DND-41 (cell line): Measurements from ENCODE around the gene UBE2E1.

Experiments used
- CTCF ChIP-seq: IDR thresholded peaks from 2 replicates; pipeline ENCODE4 v1.5.1; 2012; ENCODE audit warnings: borderline replicate concordance, low read length, moderate library complexity, mild to moderate bottlenecking; ENCODE audit not compliant: poor library complexity, severe bottlenecking; ENCODE audit errors: extremely low read depth
- EZH2 ChIP-seq: IDR thresholded peaks from 3 replicates; pipeline ENCODE4 v1.6.1; 2012; ENCODE audit warnings: borderline replicate concordance, low read depth, mild to moderate bottlenecking, moderate library complexity, low read length, inconsistent platforms; ENCODE audit not compliant: severe bottlenecking

- TF ChIP-seq CTCF (no peak), EZH2 (no peak)
These were observed 4.1 kb downstream of the UBE2E1 start for GRCh38 chr3:23809840-23810342.
